Measurements from ENCODE around the gene NARS2. TPM values are rescaled to one million over a fixed set of nuclear protein-coding genes. Genes with fewer than 3 reads are reported as not detected.

NARS2 gene
- total and polyA plus RNA-seq, 2 donors (not counting 1 experiment from before 2014, with no cell fraction given) = 9.7 to 14.6 TPM

- peaks cover 41% of the 10 kb centered on the region for H3K4me1 Mint-ChIP-seq
- H2AFZ ChIP-seq (ENCODE audit: insufficient read depth, low read depth, low read length, poor library complexity, severe bottlenecking) = no peak overlapping the region
- H3K36me3 ChIP-seq (replicated peaks in 1 of 2; ENCODE audit: control extremely low read depth in 1 of 2, control insufficient read depth in 1 of 2, extremely low read depth in 1 of 2, insufficient read depth in 2 of 2, low read length in 1 of 2) = no peaks in the 10 kb centered on the region
- DNase-seq (no peak), ATAC-seq (ENCODE audit: low read depth) (no peak)
- H3K4me2 ChIP-seq (replicated peaks; ENCODE audit: low read depth, low read length, poor library complexity, severe bottlenecking) = no peak overlapping the region
- intact Hi-C loops (cut with micrococcal nuclease) = no loop called here
- no peaks in the 10 kb centered on the region for H4K20me1 ChIP-seq (ENCODE audit: control insufficient read depth, insufficient read depth, low read length, poor library complexity, severe bottlenecking)
- CTCF ChIA-PET = interaction anchor here (0.8 kb wide), 1 partner anchor 10 kb away, joined by 3 read pairs; no protein-coding TSS in a partner anchor
- no peak overlapping the region for H3K9ac ChIP-seq (ENCODE audit: low read length)
- no peaks in the 10 kb centered on the region for H3K9me3 ChIP-seq (ENCODE audit: control extremely low read depth in 1 of 3, control insufficient read depth in 2 of 3, insufficient read depth in 1 of 3, low read length in 2 of 3)
- peaks cover 74% of the 10 kb centered on the region for H3K79me2 ChIP-seq (ENCODE audit: control insufficient read depth, insufficient read depth, low read length)
- H3K4me1 ChIP-seq (ENCODE audit: control insufficient read depth in 2 of 2, insufficient read depth in 2 of 2, low read length in 2 of 2) = peaks cover 4 to 9% of the 10 kb centered on the region in 2 donors
- H3K27ac ChIP-seq (ENCODE audit: low read length in 2 of 2) = no peak overlapping the region
- H3K4me3 Mint-ChIP-seq = no peak overlapping the region
- POLR2A ChIA-PET = no interaction called here
- H3K27ac Mint-ChIP-seq = no peak overlapping the region
- no peak overlapping the region for H3K4me3 ChIP-seq (ENCODE audit: control extremely low read depth in 1 of 5, extremely low read depth in 1 of 5, insufficient read depth in 1 of 5, low read depth in 2 of 5, low read length in 4 of 5)
- H3K27me3 Mint-ChIP-seq = no peaks in the 10 kb centered on the region
- TF ChIP-seq EZH2 (IDR thresholded peaks at IDR 0.05; ENCODE audit: borderline replicate concordance, insufficient read depth, low read depth, low read length, poor library complexity, severe bottlenecking) (no peak), CTCF (IDR thresholded peaks at IDR 0.05) (no peak)
- H3K9me3 Mint-ChIP-seq (ENCODE audit: insufficient read depth) = no peaks in the 10 kb centered on the region
- H3K27me3 ChIP-seq (replicated peaks in 1 of 4; ENCODE audit: control extremely low read depth in 1 of 4, control insufficient read depth in 3 of 4, insufficient read depth in 4 of 4, low read length in 3 of 4) = no peaks in the 10 kb centered on the region
- 100% methylated on average over 1 of the region's 3 CpGs for WGBS (ENCODE audit: insufficient coverage)
Measured at GRCh38 chr11:78402847-78403246, 171.8 kb downstream of the NARS2 start.

GRCh38 chr11:78400702-78401101 is 174.0 kb downstream of the NARS2 start:
- no peak for ATAC-seq (ENCODE audit: low read depth)
- POLR2A ChIA-PET = interaction anchor here (0.7 kb wide), 1 partner anchor 34 kb away, joined by 7 read pairs; no protein-coding TSS in a partner anchor

More at GRCh38 chr11:78400702-78401101, 174.0 kb downstream of the NARS2 start:
- no peaks in the 10 kb centered on the region for H3K27me3 ChIP-seq (replicated peaks in 1 of 4; ENCODE audit: control extremely low read depth in 1 of 4, control insufficient read depth in 3 of 4, insufficient read depth in 4 of 4, low read length in 3 of 4)
- H3K9ac ChIP-seq (ENCODE audit: low read length) = no peak overlapping the region
- H3K79me2 ChIP-seq (ENCODE audit: control insufficient read depth, insufficient read depth, low read length) = peaks cover 63% of the 10 kb centered on the region
- CTCF ChIA-PET = interaction anchor here (0.7 to 1.5 kb wide), 3 partner anchors 11 to 164 kb away, joined by 3 to 4 read pairs (median 3); no protein-coding TSS in a partner anchor
- H3K9me3 ChIP-seq (ENCODE audit: control extremely low read depth in 1 of 3, control insufficient read depth in 2 of 3, insufficient read depth in 1 of 3, low read length in 2 of 3) = no peaks in the 10 kb centered on the region
- no peak overlapping the region for H2AFZ ChIP-seq (ENCODE audit: insufficient read depth, low read depth, low read length, poor library complexity, severe bottlenecking)
- intact Hi-C loops (cut with micrococcal nuclease) = no loop called here
- no peaks in the 10 kb centered on the region for H3K27me3 Mint-ChIP-seq
- peaks cover 8 to 11% of the 10 kb centered on the region in 2 donors for H3K4me1 ChIP-seq (ENCODE audit: control insufficient read depth in 2 of 2, insufficient read depth in 2 of 2, low read length in 2 of 2)
- H3K27ac Mint-ChIP-seq = no peak overlapping the region
- H3K9me3 Mint-ChIP-seq (ENCODE audit: insufficient read depth) = no peaks in the 10 kb centered on the region
- 100% methylated on average over 1 of the region's 3 CpGs for WGBS (ENCODE audit: insufficient coverage)
- no peak overlapping the region for H3K4me2 ChIP-seq (replicated peaks; ENCODE audit: low read depth, low read length, poor library complexity, severe bottlenecking)
- H3K4me1 Mint-ChIP-seq = peaks cover 34% of the 10 kb centered on the region
- no peak for DNase-seq
- H3K27ac ChIP-seq (ENCODE audit: low read length in 2 of 2) = no peak overlapping the region
- TF ChIP-seq EZH2 (IDR thresholded peaks at IDR 0.05; ENCODE audit: borderline replicate concordance, insufficient read depth, low read depth, low read length, poor library complexity, severe bottlenecking) (no peak), CTCF (IDR thresholded peaks at IDR 0.05) (no peak)
- no peak overlapping the region for H3K4me3 Mint-ChIP-seq
- no peaks in the 10 kb centered on the region for H3K36me3 ChIP-seq (replicated peaks in 1 of 2; ENCODE audit: control extremely low read depth in 1 of 2, control insufficient read depth in 1 of 2, extremely low read depth in 1 of 2, insufficient read depth in 2 of 2, low read length in 1 of 2)
- H3K4me3 ChIP-seq (ENCODE audit: control extremely low read depth in 1 of 5, extremely low read depth in 1 of 5, insufficient read depth in 1 of 5, low read depth in 2 of 5, low read length in 4 of 5) = no peak overlapping the region
- H4K20me1 ChIP-seq (ENCODE audit: control insufficient read depth, insufficient read depth, low read length, poor library complexity, severe bottlenecking) = no peaks in the 10 kb centered on the region

Measured in B cell (primary cell).